G401.6 (cell line): ENCODE data around the gene CYTH2.
A peak's percentile ranks its signal among the peaks of the same experiment; 100 is the strongest.

Experiments
- FAIRE-seq: peaks from 2 replicates; lab custom pipeline; 2012; peaks lifted over from hg19 to GRCh38; lab: Jason Lieb, UNC

CYTH2 gene

GRCh38 chr19:48493718-48494401, 24.7 kb downstream of the CYTH2 start:
- no peak for FAIRE-seq

DNA sequence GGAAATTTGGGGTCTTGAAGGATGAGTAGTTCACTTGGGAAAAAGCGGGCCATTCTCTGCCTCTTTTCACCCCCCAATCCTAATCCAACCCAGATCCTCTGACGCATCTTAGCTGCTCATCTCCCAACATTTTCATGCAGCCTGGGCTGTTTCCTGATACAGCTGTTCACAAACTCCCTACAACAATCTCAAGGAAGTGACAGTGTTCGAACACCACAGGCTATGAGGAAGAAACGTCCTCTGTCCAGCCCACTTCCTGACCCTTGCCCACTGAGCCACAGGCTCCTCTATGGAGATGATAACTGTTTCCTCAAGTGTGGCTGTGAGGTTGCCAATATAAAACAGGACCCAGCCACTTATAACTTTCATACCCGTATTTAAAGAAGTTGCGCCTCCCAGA, 26.2 kb downstream of the CYTH2 start:
- FAIRE-seq: no peak

- no peak for FAIRE-seq
Observed at GRCh38 chr19:48496959-48497727, 28.0 kb downstream of the CYTH2 start.

DNA sequence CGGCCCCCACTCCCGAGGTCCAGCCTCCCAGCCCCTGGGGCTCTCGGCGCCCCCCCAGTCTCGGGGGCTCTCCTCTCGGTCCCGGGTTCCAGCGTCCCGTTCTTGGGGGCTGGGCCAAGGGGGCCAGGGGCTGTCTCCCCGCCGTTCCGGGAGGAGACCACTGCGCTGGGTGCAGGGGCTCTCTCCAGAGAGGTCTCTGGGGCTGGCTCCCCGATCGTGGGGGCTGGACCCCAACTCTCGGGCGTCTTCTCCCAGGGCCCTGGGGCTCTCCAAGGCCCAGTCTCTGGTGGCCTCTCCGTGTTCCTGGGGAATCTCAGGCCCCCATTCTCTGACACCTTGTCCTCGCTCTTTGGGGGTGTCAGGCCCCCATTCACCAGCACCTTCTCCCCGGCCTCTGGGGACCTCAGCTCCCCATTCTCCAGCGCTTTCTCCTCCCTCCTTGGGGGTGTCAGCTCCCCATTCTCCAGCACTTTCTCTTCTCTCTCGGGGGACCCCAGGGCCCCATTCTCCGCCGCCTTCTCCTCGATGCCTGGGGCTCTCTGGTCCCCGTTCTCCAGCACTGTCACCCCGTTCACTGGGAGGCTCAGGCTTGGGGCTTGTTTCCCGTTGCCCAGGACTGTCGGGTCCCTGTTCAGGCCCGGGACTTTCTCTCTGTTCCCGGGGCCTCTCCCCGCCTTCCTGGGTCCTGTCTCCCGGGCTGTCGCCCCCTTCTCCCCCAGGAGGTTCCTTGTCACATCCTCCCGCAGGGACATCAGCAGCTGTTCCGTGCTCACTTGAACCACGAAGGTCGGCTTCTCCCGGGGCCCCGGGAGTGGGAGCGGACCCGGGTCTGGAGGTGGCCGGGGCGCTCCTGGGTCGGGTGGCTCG, 28.8 kb downstream of the CYTH2 start:
- FAIRE-seq: no peak

DNA sequence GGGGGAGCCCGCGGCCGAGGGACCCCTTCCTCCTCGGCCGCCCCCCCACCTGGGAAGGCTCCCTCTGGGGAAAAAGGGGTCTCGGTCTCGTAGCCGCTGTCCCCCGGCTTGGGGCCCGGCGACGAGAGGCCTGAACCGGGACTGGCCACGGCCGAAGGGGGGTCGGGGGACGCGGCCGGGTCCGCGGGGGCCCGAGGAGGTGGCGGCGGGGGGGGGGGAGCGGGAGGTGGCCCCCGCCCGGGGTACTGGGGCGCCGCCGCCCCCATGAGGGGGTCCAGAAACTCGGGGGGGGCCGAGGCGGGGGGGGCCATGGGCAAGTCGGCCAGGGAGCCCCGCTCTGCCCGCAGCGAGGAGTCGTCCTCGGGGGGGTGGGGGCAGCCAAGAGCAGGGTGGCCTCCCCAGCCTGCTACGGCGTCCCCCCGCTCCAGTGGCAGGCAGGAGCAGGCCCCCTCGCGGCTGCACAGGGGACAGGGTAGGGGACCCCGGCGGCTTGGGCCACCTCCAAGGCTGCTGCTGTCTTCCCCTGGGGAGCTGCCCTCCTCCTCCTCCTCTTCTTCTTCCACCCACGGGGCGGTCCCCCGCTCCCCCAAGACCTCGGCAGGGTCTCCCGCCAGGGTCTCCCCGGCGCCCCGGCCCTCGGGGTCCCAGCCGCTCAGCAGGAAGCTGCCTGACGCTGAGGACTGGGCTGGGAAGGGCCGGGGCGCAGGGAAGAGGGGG, 29.6 kb downstream of the CYTH2 start:
- no peak for FAIRE-seq

GRCh38 chr19:48499316-48500090, 30.3 kb downstream of the CYTH2 start:
- FAIRE-seq: no peak

DNA sequence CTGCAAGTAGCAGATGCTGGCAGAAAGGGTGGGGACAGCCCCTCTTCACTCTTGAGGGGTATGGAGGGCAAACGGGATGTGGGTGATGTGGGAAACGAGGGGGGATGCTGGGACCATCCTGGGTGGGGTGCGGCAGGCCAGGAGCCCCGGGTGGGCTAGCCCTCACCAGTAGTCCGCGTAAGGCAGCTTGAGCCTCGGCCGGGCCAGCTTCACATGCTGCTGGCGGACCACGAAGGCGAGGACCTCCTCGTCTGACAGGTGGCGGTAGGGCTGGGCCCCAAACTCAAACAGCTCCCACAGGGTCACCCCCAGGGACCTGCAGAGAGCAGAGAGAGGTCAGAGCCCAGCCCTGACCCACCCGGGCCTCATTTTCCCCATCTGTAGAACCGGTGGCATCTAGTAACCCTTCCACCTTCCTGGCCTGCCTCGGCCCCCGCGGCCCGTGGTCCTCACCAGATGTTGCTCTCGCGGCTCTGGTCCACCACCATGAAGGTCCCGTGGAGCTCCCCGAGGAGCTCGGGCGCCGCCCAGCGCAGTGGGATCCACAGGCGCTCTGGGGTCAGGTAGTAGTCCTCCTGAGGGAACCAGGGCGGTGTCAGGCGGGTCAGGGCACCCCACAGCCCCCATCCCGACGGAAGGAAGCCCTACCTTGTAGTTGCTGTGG, 31.8 kb downstream of the CYTH2 start:
- FAIRE-seq: no peak

DNA sequence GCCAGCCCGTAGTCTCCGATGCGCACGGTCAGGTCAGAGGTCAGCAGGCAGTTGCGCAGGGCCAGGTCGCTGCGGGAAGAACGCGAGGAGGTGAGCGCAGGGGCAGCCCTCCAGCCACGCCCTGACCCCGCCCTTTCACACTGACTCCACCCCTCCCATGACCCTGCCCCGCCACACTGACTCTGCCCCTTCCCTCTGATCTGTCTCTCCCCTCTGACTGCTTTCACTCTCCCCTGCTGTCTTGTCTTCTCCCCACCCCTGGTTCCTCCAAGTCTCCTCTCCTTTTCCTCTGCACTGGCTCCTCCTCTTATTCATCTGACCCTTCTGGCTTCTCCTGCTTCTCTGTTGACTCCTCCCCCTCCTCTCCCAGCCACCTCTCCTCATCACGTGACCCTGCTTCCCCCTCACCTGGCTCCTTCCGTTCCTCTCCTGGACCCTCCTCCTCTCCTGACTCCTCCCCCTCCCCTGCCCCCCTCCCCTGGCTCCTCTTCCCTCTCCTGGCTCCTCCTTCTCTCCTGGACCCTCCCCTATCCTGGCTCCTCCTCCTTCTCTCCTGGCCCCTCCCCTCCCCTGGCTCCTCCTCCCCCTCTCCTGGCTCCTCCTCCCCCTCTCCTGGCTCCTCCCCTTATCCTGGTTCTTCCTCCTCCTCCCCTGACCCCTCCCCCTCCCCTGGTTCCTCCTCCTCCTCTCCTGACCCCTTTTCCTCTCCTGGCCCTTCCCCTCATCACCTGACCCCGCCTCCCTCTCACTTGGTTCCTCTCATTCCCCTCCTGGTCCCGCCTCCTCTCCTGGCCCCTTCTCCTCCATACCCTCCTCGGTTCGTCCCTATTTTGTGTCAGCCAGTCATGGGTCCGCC, 32.6 kb downstream of the CYTH2 start:
- FAIRE-seq: peak; percentile 96

DNA sequence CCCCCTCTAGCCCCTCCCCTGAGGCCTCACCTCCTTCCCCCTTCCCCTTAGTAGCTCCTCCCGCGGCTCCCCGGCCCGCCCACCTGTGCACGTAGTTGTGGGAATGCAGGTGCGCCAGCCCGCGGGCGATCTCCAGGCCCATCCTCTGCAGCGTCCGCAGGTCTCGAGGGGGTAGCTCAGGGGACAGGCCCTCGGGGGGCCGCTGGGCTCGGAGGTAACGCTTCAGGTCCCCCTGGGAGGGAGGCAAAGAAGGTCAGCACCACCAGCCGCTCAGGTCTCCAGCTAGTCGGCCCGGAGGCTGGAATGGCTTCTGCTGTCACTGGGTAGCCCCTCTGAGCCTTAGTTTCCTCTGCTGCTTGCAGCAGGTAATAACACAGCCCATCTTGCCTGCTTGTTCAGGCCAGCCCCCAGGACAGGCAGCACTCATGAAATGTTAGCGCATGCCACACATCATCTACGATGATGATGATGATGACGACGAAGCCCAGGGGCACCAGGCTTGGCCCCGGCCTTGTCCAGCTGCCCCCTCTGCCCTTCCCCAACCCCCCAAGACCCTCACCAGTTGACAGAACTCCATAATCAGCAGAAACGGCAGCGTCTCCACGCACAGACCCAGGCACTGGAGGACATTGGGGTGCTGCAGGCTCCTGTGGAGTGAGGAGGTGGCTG, 33.3 kb downstream of the CYTH2 start:
- no peak for FAIRE-seq

DNA sequence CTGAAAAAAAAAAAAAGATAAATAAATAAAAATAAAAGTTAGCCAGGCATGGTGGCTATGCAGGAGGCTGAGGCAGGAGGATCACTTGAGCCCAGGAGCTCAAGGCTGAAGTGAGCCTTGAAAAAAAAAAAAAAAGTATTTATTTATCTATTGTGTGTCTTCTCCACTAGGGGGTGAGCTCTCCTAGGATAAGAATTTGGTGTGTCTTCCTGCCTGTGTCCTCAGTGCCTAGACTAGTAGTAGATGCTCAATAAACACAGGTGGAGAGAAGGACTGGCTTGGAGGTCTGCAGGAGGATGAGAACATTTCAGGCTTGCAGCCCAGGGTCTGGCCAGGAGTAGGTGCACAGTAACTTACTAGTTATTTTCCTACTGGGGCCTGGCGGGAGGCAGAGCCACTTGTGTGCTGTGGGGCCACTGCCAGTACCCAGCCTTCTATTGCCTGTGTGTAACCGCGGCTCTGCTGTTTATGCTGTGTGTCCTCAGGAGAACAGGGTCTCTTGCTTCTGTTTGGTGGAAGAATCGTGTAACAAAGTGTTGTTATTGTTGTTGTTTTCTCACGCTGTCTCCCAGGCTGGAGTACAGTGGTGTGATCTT, 37.1 kb downstream of the CYTH2 start:
- peak; percentile 89 for FAIRE-seq

GRCh38 chr19:48507911-48508439, 38.8 kb downstream of the CYTH2 start:
- FAIRE-seq: no peak

DNA sequence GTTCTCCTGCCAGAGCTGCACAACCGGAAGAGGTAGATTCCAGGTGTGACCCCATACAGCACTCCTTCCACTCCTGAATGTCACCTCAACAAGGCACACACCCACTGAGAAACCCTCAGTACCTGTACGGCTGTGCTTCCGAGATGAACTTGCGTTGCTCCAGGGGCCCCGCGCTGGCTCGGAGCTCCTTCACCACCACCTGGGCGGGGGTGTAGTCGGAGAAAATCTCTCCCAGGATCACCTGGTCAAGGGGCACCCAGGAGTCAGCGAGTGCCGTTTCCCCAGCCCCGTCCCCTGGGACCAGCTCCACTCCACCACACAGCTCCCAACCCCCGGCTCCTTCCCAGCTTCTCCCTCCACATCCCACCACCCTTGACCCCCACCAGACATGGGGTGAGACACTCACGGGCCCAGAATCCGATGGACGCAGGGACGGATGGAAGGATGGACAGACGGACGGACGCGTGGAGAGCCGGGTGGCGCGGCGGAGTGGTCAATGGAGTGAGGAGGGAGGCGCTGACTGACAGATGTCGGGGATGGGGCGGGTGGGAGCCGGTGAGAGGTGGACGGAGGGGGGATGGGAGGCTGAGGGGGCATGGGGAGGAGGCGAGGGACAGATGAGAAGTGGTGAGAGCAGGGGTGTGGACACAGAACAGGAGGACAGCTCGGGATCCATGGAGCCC, 39.7 kb downstream of the CYTH2 start:
- FAIRE-seq: no peak

GRCh38 chr19:48509467-48510194, 40.5 kb downstream of the CYTH2 start:
- FAIRE-seq: no peak

DNA sequence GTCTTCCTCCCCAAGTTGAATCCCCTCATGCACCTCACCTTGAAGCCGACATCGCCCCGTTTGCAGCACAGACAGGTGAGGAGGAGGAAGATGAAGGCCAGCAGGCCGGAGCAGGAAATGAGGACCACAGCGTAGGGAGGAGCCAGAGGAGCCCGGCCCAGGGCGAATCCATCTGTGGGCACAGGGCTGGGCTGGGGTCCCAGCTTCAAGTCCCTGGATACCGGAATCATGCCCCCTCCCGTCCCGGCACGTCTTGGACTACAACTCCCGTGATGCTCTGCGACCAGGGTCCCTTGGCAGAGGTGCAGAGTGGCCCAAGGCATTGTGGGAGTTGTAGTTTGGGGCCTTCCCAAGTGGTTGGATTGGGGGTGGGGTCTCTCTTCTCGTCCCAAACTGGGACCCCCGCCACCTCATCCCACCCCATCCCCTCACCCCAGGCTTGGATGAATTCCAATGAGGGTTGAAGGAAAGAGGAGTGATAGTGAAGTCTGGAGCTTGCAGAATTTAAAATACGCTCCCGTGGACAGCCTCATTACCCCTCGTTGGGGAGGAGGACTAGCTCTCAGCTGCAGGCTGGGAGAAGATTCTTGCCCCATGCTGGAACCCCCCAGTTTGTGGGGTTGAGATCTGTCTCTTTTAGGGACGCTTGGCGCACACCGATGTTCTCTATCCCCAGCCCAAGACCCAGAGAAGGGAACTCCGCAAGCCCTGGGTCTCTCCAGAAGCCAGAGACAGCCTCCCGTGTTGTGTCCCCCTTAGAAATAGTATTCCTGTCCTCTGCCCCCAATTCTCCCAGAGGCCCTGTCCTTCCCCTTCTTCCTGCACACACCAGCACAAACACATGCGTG, 41.5 kb downstream of the CYTH2 start:
- no peak for FAIRE-seq

DNA sequence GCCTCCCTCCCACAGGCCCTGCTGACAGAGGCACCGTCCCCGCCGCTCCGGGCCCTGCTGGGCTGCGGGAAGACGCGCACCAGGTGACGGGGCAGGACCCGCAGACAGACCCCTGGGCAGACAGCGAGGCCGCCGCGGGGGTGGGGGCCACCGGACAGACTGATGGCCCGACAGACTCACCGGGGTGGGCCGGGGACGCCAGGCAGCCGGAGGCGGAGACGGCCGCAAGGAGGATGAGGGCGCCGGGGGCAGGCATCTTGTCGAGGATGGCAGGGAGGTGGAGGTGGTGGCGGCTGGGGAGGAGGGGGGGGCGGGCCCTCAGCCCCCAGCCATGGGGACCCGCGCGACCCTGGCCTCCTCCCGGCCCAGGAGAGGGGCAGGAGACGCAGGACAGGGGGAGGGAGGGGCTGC, 42.2 kb downstream of the CYTH2 start:
- FAIRE-seq: no peak

- FAIRE-seq: no peak
Observed at GRCh38 chr19:48511800-48512503, 42.8 kb downstream of the CYTH2 start, which contains the start of gene LMTK3. Gene LMTK3, minus strand, starts transcription at chr19:48511835. Its CDS starts 259 bp downstream, at chr19:48511576.
